ENCODE results near the gene TMEM40. TPM values are rescaled to one million over a fixed set of nuclear protein-coding genes. Genes with fewer than 3 reads are reported as not detected.
"Not testable (repeated sequence)": the region's sequence is repeated elsewhere in the genome, so short reads cannot be mapped to it uniquely, and the experiment has no call there.

TMEM40 gene
- total RNA-seq, 3 donors from 2014 or later = 0.33 to 1.8 TPM; not detected in 1

DNA sequence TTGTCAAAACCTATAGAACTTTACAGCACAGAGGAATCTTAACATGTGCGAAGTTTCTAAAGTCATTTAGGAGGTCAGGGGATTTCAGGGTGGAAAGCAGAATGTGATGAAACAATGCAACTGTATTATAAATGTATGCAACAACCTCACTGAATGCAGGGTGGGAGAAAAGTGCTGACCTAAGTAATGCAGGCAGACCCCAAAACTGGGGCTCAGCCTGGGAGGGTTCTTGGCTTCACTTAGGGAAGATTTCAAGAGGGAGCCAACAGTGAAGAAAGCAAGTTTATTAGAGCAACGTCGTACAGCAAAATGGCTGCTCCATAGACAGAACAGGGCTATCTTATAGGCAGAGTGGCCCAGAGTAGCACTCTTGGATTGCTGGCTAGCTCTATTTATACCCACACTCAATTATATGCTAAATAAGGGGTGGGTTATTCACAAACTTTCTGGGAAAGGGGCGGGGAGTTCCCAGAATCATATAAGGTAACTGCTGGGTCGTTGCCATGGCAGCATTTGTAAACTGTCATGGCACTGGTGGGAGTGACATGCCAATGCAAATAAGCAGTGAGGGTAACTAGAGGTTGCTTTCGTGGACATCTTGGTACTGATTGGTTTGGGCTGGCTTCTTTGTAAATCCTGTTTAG lies 23.2 kb upstream of the TMEM40 start:
- TF ChIP-seq, protein P1, sequence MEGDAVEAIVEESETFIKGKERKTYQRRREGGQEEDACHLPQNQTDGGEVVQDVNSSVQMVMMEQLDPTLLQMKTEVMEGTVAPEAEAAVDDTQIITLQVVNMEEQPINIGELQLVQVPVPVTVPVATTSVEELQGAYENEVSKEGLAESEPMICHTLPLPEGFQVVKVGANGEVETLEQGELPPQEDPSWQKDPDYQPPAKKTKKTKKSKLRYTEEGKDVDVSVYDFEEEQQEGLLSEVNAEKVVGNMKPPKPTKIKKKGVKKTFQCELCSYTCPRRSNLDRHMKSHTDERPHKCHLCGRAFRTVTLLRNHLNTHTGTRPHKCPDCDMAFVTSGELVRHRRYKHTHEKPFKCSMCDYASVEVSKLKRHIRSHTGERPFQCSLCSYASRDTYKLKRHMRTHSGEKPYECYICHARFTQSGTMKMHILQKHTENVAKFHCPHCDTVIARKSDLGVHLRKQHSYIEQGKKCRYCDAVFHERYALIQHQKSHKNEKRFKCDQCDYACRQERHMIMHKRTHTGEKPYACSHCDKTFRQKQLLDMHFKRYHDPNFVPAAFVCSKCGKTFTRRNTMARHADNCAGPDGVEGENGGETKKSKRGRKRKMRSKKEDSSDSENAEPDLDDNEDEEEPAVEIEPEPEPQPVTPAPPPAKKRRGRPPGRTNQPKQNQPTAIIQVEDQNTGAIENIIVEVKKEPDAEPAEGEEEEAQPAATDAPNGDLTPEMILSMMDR (IDR thresholded peaks at IDR 0.05) = no peak
- no peak for TF ChIP-seq POLR2AphosphoS5 (IDR thresholded peaks at IDR 0.05)
- TF ChIP-seq POLR2A (IDR thresholded peaks at IDR 0.05) = no peak
- intact Hi-C loops (cut with DNase I; ENCODE audit: low total_unique reads) = no loop called here
- Histone ChIP-seq H3K27ac (no peak overlapping the region), H3K36me3 (no peaks in the 10 kb centered on the region), H3K9me3 (no peaks in the 10 kb centered on the region), H3K27me3 (no peaks in the 10 kb centered on the region), H3K4me3 (no peak overlapping the region), H3K4me1 (no peaks in the 10 kb centered on the region)
- no peak for DNase-seq (ENCODE audit: low spot score in 2 of 2)

DNA sequence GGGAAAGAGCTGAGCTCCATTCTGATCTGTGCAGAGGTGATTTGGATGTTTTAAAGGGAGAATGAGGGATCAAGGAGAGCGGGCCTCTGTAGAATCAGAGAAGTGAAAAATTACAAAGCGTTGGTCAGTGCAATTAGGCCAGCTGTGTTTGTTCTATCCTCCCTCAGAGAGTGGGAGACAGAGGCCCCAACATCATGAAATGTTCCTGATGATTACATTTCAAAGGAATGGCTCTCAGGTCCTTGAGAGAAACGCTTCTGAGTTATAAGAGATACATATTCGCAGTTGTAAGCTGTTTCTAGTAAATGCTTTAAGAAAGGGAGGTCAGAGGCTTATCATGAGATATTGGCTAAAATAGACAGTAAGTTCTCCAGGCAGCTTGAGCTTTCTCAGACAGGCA lies 21.7 kb upstream of the TMEM40 start:
- Histone ChIP-seq H3K27ac (no peak overlapping the region), H3K4me1 (no peaks in the 10 kb centered on the region)
- DNase-seq (ENCODE audit: low spot score in 2 of 2) = no peak

DNA sequence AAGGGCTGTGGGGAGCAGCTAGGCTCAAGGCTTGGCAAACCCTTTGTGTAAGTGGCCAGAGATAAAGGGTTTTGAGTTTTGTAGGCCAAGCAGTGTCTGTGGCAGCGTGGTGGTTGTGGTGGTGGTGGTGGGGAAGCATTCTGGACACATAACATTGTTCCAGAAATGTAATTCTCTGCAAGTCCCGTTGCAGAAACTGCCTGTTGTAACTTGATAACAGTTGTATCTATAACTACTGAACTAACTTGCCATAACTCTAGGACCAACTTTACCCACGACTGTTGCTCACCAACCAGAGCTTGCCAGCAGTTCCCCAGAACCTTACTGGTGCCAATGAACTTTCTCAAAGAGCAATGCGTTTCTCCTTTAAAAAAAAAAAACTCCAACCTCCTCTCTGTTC lies 18.1 kb upstream of the TMEM40 start:
- intact Hi-C loops (cut with DNase I; ENCODE audit: low total_unique reads) = no loop called here
- Histone ChIP-seq H3K9me3 (no peaks in the 10 kb centered on the region), H3K4me3 (no peak overlapping the region), H3K4me1 (no peaks in the 10 kb centered on the region), H3K36me3 (no peaks in the 10 kb centered on the region), H3K27ac (no peak overlapping the region), H3K27me3 (no peaks in the 10 kb centered on the region)
- TF ChIP-seq POLR2A (IDR thresholded peaks at IDR 0.05) (no peak), POLR2AphosphoS5 (IDR thresholded peaks at IDR 0.05) (no peak)
- TF ChIP-seq, protein P1 (IDR thresholded peaks at IDR 0.05) = no peak
- no peak for DNase-seq (ENCODE audit: low spot score in 2 of 2)

More for the DNA sequence above, 21.7 kb upstream of the TMEM40 start:
- no peaks in the 10 kb centered on the region for H3K27me3 ChIP-seq
- intact Hi-C loops (cut with DNase I; ENCODE audit: low total_unique reads) = no loop called here
- no peaks in the 10 kb centered on the region for H3K9me3 ChIP-seq
- H3K4me3 ChIP-seq = no peak overlapping the region
- no peaks in the 10 kb centered on the region for H3K36me3 ChIP-seq
- TF ChIP-seq, protein P1 (IDR thresholded peaks at IDR 0.05) = no peak
- TF ChIP-seq POLR2A (IDR thresholded peaks at IDR 0.05) = no peak
- TF ChIP-seq POLR2AphosphoS5 (IDR thresholded peaks at IDR 0.05) = no peak

DNA sequence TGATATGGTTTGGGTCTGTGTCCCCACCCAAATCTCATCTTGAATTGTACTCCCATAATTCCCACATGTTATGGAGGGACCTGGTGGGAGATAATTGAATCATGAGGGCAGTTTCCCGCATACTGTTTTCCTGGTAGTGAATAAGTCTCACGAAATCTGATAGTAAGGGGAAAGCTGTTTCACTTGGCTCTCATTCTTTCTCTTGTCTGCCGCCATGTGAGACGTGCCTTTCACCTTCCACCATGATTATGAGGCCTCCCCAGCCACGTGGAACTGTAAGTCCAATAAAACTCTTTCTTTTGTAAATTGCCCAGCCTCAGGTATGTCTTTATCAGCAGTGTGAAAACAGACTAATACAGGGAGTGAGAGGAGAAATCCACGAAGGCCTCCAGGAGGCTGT lies 16.9 kb upstream of the TMEM40 start:
- H3K9me3 ChIP-seq; H3K4me1 ChIP-seq; H3K36me3 ChIP-seq; H3K27me3 ChIP-seq; H3K4me3 ChIP-seq; DNase-seq (ENCODE audit: low spot score in 2 of 2); intact Hi-C loops (cut with DNase I; ENCODE audit: low total_unique reads); H3K27ac ChIP-seq: not testable (repeated sequence)

DNA sequence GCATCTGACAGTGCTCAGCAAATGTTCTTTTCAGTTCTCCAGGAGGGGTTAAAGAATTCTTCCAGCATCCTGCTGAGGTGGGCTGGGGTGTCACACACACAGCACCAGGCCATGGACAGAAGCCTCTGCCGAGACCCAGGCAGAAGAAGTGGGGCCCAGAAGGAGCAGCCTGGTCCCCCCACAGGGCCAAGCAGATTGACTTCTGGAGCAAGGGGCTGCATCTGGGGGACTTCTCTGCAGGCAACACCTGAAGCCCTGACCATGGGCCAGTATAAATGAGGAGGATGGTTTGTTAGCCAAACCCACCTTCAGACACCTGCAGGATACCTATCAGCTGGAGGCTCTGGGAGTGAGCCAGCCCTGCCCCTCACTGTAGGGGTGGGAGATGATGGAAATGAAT lies 16.2 kb upstream of the TMEM40 start:
- Histone ChIP-seq H3K4me3 (no peak overlapping the region), H3K27ac (no peak overlapping the region), H3K36me3 (no peaks in the 10 kb centered on the region), H3K27me3 (no peaks in the 10 kb centered on the region), H3K4me1 (no peaks in the 10 kb centered on the region), H3K9me3 (no peaks in the 10 kb centered on the region)
- TF ChIP-seq, protein P1 (IDR thresholded peaks at IDR 0.05) = no peak
- TF ChIP-seq POLR2A (IDR thresholded peaks at IDR 0.05) (no peak), POLR2AphosphoS5 (IDR thresholded peaks at IDR 0.05) (no peak)
- no peak for DNase-seq (ENCODE audit: low spot score in 2 of 2)
- intact Hi-C loops (cut with DNase I; ENCODE audit: low total_unique reads) = no loop called here

DNA sequence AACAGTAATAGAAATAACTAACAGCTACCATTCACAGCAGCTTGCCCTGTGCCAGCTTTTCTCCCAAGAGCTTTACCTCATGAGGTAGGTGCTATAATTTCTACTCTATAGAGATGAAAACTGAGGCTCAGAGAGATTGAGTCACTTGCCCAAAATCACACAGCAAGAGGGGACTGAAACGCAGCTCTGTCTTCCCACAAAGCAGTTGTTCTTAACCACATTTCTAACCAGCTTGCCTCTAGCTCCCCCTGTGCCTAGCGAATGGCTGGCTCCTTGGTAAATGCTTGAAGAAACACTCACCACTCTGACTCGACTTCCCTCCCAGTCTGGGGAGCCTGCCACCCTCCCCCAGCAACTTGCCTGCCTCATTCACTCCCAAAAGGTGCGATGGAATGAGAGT lies 15.6 kb upstream of the TMEM40 start:
- TF ChIP-seq POLR2AphosphoS5 (IDR thresholded peaks at IDR 0.05) (no peak), POLR2A (IDR thresholded peaks at IDR 0.05) (no peak)
- TF ChIP-seq, protein P1 (IDR thresholded peaks at IDR 0.05) = no peak
- Histone ChIP-seq H3K4me1 (no peaks in the 10 kb centered on the region), H3K27me3 (no peaks in the 10 kb centered on the region), H3K27ac (no peak overlapping the region), H3K4me3 (no peak overlapping the region), H3K36me3 (no peaks in the 10 kb centered on the region), H3K9me3 (no peaks in the 10 kb centered on the region)
- intact Hi-C loops (cut with DNase I; ENCODE audit: low total_unique reads) = no loop called here
- DNase-seq (ENCODE audit: low spot score in 2 of 2) = no peak
